HG03575 (cell line): ENCODE data around the gene HM13.
"Not testable (repeated sequence)": the region's sequence is repeated elsewhere in the genome, so short reads cannot be mapped to it uniquely, and the experiment has no call there.

Experiments used
- ATAC-seq: cut with Tn5 transposase; IDR thresholded peaks from one replicate; pipeline ENCODE4 v1.9.1; 2021; ENCODE audit not compliant: unreplicated experiment, insufficient number of reproducible peaks, low FRiP score; ENCODE audit errors: extremely low read depth

The HM13 gene

DNA sequence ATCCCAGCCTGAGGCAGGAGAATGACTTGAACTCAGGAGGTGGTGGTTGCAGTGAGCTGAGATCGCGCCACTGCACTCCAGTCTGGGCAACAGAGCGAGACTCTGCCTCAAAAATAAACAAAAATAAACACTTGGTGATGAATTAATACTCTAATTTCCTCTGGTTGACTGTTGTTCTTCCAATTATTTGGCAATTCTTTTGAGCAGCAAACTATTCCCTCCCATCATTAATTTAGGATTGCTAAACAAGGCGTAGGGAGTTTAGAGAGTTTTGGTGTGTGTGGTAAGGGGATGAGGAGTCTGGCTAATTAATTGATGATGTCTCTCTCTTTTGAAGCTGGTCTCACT is 88.2 kb downstream of the HM13 start:
- no peak for ATAC-seq

DNA sequence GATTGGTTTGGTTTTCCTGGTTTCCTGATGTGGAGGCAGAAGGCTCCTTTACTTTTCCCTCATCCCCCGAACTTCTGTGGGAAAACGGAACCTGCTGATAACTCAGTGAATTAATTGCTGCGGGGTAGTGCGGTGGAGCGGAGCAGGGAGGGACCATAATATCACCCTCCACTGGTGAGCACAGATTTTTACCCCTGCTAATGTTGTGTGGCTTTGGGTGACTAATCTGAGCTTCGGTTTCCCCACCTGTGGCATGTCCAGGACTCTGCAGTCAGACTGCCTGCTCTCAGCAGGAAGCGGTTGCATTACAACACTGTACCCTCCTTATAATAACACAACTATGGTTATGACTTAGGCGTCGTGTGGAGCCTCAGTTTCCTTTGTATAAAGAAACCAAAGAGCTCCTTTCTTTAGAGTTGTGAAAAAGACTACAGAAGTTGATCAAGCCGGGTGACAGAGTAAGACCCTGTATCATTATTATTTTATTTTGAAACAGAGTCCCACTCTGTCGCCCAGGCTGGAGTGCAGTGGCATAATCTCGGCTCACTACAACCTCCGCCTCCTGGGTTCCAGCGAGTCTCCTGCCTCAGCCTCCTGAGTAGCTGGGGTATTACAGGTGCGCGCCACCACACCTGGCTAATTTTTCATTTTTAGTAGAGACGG is 88.7 kb downstream of the HM13 start:
- peak; percentile 60 for ATAC-seq

DNA sequence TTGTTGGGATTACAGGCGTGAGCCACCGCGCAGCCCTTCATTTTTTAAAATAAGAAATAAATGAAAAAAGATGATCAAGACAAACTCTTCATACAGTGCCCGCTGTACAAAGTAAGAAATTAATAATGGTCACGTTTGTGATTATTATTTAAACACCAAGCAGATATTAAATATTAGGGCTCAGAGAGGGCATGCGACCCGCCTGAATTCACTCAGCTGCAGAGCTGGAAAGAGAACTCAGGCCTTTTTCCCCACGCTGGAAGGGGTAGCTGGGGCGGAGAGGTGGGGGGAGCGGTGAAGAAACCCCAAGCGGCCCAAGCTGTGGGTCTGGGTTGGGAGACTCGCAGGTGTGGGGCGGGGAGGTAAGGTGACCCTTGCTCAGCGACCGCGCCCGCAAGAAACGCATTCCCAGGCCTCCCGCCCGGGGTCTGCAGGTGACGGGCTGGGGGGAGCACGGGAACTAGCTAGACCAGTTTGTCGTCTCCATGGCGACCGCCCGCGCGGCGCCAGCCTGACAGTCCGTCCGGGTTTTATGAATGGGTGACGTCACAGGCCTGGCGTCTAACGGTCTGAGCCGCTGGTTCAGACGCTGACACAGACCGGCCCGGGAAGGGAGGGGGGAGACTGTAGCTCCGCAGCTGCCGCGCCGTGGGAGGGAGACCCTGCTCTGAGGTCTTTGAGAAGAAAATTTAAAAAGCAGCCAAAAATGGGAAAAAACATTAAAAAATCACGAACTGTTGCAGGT is 89.8 kb downstream of the HM13 start:
- no peak for ATAC-seq

DNA sequence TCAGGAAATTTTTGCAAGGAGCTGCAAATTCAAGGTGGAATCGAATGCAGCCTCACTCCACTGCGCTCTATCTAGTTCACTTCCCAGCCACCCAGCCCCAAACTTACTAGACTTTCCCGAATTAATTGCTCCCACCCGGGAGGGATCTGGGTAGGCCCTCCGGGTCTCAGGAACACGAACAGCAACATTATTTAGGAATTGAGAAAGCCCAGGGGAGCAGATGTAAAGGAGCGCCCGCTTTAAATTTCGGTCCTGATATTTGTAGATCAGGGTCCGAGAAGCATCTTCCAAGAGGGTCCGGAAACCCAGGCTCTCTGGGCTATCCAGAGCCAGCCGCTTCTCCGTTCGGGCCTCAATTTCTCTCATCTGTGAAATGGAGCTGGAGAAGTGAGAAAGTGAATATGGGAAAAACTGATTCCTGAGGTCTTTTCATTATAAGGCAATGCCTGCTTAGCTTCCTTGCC is 90.4 kb downstream of the HM13 start:
- ATAC-seq: no peak

DNA sequence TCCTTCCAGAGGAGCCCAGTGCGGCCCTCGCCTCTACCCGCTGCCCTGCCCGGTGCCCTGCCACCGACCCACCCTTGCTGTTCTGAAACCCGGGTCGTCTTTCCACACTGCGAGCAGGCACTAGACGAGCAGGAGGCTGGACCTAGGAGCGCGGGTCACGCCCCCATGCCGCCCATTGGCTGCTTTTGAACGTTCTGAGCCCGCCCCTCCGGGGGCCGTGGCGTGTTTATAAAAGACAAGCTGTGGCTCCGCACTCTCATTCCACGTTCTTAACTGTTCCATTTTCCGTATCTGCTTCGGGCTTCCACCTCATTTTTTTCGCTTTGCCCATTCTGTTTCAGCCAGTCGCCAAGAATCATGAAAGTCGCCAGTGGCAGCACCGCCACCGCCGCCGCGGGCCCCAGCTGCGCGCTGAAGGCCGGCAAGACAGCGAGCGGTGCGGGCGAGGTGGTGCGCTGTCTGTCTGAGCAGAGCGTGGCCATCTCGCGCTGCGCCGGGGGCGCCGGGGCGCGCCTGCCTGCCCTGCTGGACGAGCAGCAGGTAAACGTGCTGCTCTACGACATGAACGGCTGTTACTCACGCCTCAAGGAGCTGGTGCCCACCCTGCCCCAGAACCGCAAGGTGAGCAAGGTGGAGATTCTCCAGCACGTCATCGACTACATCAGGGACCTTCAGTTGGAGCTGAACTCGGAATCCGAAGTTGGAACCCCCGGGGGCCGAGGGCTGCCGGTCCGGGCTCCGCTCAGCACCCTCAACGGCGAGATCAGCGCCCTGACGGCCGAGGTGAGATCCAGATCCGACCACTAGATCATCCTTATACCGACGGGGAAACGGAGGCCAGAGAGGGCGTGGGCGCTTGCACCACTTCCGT is 91.0 kb downstream of the HM13 start, which contains the start of gene ID1:
Gene ID1 (plus strand): TSS at position 259 of the 871 bp plus-strand sequence. CDS start 99 bp downstream, at position 358.
- ATAC-seq: peak; percentile 51

DNA sequence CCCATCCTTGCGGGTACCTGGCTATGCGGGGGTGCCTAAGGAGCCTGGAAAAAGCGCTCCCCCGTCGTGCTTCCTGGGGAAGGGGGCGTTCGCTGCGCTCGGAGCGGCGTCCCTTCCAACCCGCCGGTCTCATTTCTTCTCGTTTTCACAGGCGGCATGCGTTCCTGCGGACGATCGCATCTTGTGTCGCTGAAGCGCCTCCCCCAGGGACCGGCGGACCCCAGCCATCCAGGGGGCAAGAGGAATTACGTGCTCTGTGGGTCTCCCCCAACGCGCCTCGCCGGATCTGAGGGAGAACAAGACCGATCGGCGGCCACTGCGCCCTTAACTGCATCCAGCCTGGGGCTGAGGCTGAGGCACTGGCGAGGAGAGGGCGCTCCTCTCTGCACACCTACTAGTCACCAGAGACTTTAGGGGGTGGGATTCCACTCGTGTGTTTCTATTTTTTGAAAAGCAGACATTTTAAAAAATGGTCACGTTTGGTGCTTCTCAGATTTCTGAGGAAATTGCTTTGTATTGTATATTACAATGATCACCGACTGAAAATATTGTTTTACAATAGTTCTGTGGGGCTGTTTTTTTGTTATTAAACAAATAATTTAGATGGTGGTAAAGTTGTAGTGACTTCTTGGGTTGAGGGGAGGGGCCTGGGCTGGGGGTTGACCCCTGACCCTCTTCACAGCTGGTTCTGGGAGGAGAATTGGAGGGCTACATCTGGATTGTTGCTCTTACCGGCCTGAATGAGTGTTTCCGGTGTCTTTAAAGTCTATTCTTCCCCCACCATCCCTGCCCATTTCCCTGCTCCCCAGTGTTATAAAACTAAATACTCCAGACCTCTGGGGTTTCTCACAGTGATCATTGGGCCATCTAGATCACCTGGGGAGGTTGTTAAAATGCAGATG is 91.9 kb downstream of the HM13 start:
- ATAC-seq: no peak

DNA sequence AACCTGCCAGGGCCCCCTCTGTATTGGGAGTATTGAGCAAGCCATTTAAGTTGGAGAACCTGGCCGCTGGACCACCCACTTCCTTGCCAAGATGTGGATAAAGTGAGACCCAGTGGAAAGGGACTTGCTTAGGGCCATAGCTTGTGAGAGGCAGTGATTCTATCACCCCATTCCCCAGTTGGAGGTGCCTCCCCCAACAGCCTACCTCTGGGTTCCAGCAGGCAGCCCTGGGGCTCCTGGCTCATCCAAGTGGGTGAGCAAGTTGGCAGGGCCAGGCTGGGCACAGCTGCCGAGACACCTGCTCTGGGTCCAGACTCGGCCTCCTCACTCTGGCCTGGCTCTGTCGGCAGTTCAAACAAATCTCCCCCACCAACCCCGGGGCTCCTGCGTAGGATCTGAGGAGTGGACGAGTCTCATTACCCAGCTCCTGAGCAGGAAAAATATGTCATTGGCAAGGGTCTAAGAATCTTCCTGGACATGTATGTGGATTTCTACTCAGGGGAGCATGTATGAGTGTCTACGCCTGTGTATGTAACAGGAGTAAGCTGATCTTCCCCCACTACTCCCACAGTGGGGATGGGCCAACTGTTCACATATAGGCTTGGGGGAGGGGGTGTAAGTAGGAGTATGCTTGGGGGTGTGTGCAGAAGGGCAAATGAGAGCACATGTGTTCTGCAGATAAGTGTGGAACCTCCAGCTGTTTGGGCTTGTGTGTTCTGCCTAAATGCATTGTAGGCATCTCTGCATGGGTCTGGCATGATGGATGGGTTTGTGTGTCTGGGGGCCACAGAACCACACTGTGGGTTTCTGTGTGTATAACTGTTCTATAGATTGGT is 92.8 kb downstream of the HM13 start:
- no peak for ATAC-seq

DNA sequence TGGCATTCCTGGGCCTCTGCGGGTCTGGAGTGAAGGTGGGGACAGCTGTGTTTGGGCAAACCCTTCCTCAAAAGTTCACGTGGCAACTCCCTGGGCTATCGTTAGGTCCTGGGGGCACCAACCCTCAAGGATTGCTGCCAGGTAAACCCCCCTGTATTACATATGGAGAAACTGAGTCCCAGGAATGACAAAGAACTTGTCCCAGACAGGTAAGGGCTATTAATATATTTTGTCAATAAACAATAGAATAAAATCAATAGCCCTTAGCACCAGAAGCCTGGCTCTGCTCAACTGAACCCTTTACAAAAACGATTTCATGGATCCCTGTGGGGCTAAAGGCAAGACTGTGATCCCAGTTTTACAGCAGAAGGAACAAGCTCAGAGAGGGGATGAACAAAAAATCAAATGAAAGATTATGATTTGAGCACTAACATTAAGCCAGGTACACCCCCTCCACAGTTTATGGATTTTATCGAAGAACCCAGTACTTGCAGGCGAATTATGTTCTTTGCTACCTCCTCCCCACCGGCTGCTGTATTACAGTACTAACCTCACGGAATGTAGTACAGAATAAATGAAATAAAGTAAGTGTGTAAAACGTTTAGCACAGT is 93.5 kb downstream of the HM13 start:
- no peak for ATAC-seq

DNA sequence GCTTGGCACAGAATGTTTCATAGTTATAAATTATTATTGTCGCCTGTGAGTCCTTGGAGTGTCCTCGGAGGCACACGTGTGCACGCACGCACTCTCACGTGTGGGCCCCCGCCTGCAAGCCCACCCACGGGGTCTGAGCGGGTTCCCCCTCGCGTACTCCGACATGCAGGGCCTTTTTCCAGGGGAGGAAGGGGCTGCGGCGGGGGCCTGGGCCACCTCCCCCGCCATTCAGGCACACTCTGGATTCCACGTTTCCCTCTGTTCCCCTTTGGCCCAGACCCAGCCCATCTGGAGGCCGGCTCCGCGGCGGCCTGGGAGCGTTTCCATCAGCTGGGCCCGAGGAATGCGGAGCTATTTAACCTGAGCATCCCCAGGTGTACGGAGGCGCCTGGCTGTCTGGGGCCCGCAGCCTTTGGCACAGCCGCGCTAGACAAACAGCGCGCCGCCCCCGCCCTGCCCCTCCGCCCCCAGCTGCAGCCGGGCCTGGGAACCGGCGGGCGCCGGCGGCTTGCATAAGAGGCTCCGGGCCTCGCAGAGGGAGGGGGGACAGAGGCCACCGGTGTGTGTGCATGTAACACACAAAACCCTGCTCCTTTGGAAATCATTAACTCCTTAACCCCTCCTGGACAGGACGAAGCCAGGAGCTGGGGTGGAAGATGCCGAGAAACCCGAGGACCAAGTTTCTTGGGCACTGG is 94.2 kb downstream of the HM13 start:
- ATAC-seq: no peak

DNA sequence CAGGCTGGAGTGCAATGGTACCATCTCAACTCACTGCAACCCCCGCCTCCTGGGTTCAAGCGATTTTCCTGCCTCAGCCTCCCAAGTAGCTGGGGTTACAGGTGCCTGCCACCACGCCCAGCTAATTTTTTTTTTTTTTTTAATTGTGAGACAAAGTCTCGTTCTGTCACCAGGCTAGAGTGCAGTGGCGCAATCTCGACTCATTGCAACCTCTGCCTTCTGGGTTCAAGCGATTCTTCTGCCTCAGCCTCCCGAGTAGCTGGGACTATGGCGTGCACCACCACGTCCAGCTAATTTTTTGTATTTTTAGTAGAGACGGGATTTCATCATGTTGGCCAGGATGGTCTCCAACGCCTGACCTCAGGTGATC is 98.0 kb downstream of the HM13 start:
- ATAC-seq: not testable (repeated sequence)

DNA sequence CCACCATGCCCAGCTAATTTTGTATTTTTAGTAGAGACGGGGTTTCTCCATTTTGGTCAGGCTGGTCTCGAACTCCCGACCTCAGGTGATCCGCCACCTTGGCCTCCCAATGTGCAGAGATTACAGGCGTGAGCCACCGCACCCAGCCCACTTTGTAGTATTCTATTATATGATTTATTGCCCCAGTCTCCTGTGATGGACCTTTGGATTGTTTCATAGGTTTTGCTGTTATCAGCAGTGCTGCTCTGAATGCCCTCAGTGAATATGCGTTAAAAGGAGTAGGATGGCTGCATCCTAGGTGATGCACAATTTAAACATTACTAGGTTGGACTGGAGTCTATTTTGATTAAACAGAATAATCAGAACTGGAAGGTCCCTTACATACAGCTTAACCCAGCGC is 101.2 kb downstream of the HM13 start:
- no peak for ATAC-seq

DNA sequence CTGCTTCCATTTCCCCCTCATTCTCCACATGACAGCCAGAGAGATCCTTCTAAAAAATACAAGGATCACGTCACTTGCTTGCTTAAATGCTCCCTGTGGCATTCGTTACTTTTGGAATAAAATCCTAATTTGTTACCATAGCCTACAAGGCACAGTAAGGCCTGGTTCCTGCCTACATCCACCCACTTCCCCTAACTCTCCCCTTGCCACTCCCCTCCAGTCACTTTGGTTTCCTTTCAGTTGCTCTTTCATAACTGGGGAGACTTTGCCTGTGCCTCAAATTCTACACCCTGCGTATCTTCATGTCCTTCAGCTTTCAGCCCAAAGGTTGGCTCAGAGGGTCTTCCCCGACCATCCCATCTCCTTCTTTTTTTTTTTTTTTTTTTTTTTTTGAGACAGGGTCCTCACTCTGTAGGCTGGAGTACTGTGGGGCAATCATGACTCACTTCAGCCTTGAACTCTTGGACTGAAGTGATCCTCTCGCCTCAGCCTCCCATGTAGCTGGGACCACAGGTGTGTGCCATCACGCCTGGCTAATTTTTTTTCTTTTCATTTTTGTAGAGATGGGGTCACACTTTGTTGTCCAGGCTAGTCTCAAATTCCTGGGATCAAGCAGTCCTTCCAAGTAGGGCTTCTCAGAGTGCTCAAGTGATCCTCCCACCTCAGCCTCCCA is 103.3 kb downstream of the HM13 start:
- ATAC-seq: no peak
